HepG2 (cell line): ENCODE data around the gene WNT7A. TPM values are rescaled to one million over a fixed set of nuclear protein-coding genes. Genes with fewer than 3 reads are reported as not detected.
A peak's percentile ranks its signal among the peaks of the same experiment; 100 is the strongest.

Experiments
- ATAC-seq: fragments of 200-7000 bp; cut with Tn5 transposase; 3 replicates; pipeline ENCODE4 v1.9.1; 2020; ENCODE audit warnings: mild to moderate bottlenecking, moderate library complexity
- BruUV-seq: library from RNA; stranded (reverse); fragments of 400-500 nt; replicated peaks from 2 replicates; lab custom pipeline; 2021; lab: Mats Ljungman, UMichigan
- CTCF ChIA-PET: fragments of 300-600 bp; formaldehyde crosslinking; extraction: SDS; loops from one replicate; lab custom pipeline; 2021; ENCODE audit warnings: low total read pairs, inconsistent platforms, low intra/inter-chr PET ratio; lab: Yijun Ruan, JAX
- POLR2A ChIA-PET: fragments of 350-600 bp; sonication (Branson Sonifier 250); formaldehyde crosslinking; loops from one replicate; lab custom pipeline; 2020; ENCODE audit warnings: antibody characterized with exemption, inconsistent platforms; lab: Yijun Ruan, JAX
- DNase-seq: peaks from one replicate; pipeline ENCODE4 v3.0.0-alpha.2; 2015; ENCODE audit warnings: low spot score
- FAIRE-seq: peaks from 3 replicates; lab custom pipeline; 2011; peaks lifted over from hg19 to GRCh38; lab: Jason Lieb, UNC
- H2AFZ ChIP-seq: one replicate; pipeline ENCODE4 v1.6.1; 2011; ENCODE audit warnings: low read length, inconsistent platforms
- H3K27ac ChIP-seq: fragments of 300-600 bp; 3 replicates; pipeline ENCODE4 v1.8.0; 2011; ENCODE audit warnings: mixed run types, mild to moderate bottlenecking, mixed read lengths, low read length, inconsistent platforms; ENCODE audit not compliant: insufficient read depth; ENCODE audit errors: extremely low read length
- H3K27me3 ChIP-seq, 2 experiments: fragments of 200-600 bp in 1 of 2; 2 replicates in 1 of 2; 3 replicates in 1 of 2; pipeline versions ENCODE4 v1.6.0 to v1.8.0; 2011; ENCODE audit warnings: low read length in 2 of 2, mild to moderate bottlenecking in 2 of 2, moderate library complexity in 2 of 2, inconsistent platforms in 1 of 2; ENCODE audit not compliant: insufficient read depth in 2 of 2, control insufficient read depth in 1 of 2
- H3K36me3 ChIP-seq, 2 experiments: fragments of 200-600 bp in 1 of 2; replicated peaks in 1 of 2; 2 replicates in 1 of 2; 3 replicates in 1 of 2; pipeline versions ENCODE4 v1.5.1 to v1.8.0; 2011; ENCODE audit warnings: low read length in 2 of 2, inconsistent platforms in 1 of 2; ENCODE audit not compliant: insufficient read depth in 2 of 2, control insufficient read depth in 1 of 2
- H3K4me1 ChIP-seq: 2 replicates; pipeline ENCODE4 v1.5.1; 2012; ENCODE audit warnings: low read length, inconsistent platforms; ENCODE audit not compliant: insufficient read depth
- H3K4me2 ChIP-seq: 2 replicates; pipeline ENCODE4 v1.6.0; 2011; ENCODE audit warnings: low read depth, low read length, inconsistent platforms
- H3K4me3 ChIP-seq, 3 experiments: fragments of 200-600 bp in 1 of 3; sonication (generic), shearing (Covaris generic) in 1 of 3; replicated peaks in 1 of 3; 2 replicates each; pipeline ENCODE4 v1.5.1; 2011 to 2016; ENCODE audit warnings: low read length in 3 of 3, inconsistent platforms in 2 of 3, low read depth in 2 of 3, mild to moderate bottlenecking in 2 of 3, control low read depth in 1 of 3, mixed read lengths in 1 of 3; ENCODE audit not compliant: insufficient read depth in 1 of 3
- H3K79me2 ChIP-seq: one replicate; pipeline ENCODE4 v1.6.1; 2011; ENCODE audit warnings: low read length, inconsistent platforms; ENCODE audit not compliant: insufficient read depth
- H3K9ac ChIP-seq: 2 replicates; pipeline ENCODE4 v1.6.0; 2011; ENCODE audit warnings: mild to moderate bottlenecking, low read depth, low read length, inconsistent platforms; ENCODE audit not compliant: insufficient read depth
- H3K9me3 ChIP-seq: 2 replicates; pipeline ENCODE4 v1.5.1; 2012; ENCODE audit warnings: mild to moderate bottlenecking, low read length
- H4K20me1 ChIP-seq: 2 replicates; pipeline ENCODE4 v1.6.0; 2011; ENCODE audit warnings: inconsistent platforms, mild to moderate bottlenecking, low read length, moderate library complexity; ENCODE audit not compliant: insufficient read depth
- CC2D1A ChIP-seq: sonication (generic); formaldehyde crosslinking; IDR thresholded peaks from 2 replicates; pipeline ENCODE4 v1.8.1; 2023; ENCODE audit warnings: mild to moderate bottlenecking, missing genetic modification reagents
- MNT ChIP-seq: fragments of 450-650 bp; IDR thresholded peaks from 2 replicates; pipeline ENCODE4 v1.6.1; 2016
- MTA3 ChIP-seq: sonication (generic); formaldehyde crosslinking; IDR thresholded peaks from 2 replicates; pipeline ENCODE4 v1.4.0; 2020; ENCODE audit warnings: missing genetic modification reagents
- SNRNP70 ChIP-seq: fragments of 200-400 bp; formaldehyde crosslinking; IDR thresholded peaks from 2 replicates; pipeline ENCODE4 v1.6.1; 2017; ENCODE audit warnings: mild to moderate bottlenecking, low read depth, low read length, moderate library complexity
- ZNF230 ChIP-seq: sonication (generic); formaldehyde crosslinking; IDR thresholded peaks from 2 replicates; pipeline ENCODE4 v1.4.0; 2020; ENCODE audit warnings: mild to moderate bottlenecking, missing genetic modification reagents
- ZNF350 ChIP-seq: sonication (generic); formaldehyde crosslinking; IDR thresholded peaks from 2 replicates; pipeline ENCODE4 v1.4.0; 2020; ENCODE audit warnings: mild to moderate bottlenecking, low read depth, missing genetic modification reagents, borderline replicate concordance
- whole genome bisulfite sequencing: methylation state at CpG from one replicate; pipeline ENCODE4 v1.1.6; 2017; ENCODE audit warnings: low lambda C conversion rate; 5-methylcytosine and 5-hydroxymethylcytosine counted together
- in situ Hi-C: cut with HindIII; loops from 2 replicates; pipeline ENCODE4 v1.10.0; 2017; ENCODE audit warnings: low pct_unique_long_range_greater_than_20kb; ENCODE audit not compliant: extremely low pct_ligation_motif_present
- intact Hi-C: fragments of 100-400 bp; cut with micrococcal nuclease; formaldehyde crosslinking; loops from one replicate; pipeline ENCODE4 v1.10.0; 2022; ENCODE audit not compliant: unreplicated experiment
- polyA plus RNA-seq, 8 experiments: library from polyadenylated mRNA; depleted of rRNA in 3 of 8; stranded (reverse) in 7 of 8; unstranded in 1 of 8; fragments of >200 nt; fragmentation: Illumina TruSeq in 4 of 8; extraction: Trizol in 4 of 8; gene quantifications; 2 replicates each; pipeline versions ENCODE4 v1.2.1 to v1.2.3, GENCODE V29; 2011 to 2016; ENCODE audit warnings: low read depth in 4 of 8, missing spikeins in 1 of 8, mixed read lengths in 1 of 8; ENCODE audit not compliant: insufficient read depth in 1 of 8
- total RNA-seq, 5 experiments: library from RNA; depleted of rRNA; stranded (reverse); fragments of >200 nt; fragmentation: Illumina TruSeq; extraction: Trizol; gene quantifications; 2 replicates each; pipeline ENCODE4 v1.2.3, GENCODE V29; 2016; ENCODE audit warnings: low read depth in 1 of 5

The WNT7A gene
- total and polyA plus RNA-seq, 2 of the 13 experiments (the other 11 are each of a cell fraction or from before 2014, with no cell fraction given), result not detected

GRCh38 chr3:13853978-13854296 is 25.9 kb downstream of the WNT7A start:
- Histone ChIP-seq H3K9me3 (no peaks in the 10 kb centered on the region), H3K27me3 (peaks cover 1 to 44% of the 10 kb centered on the region in 2 experiments; a peak in 4 of 5 replicates), H3K9ac (no peak overlapping the region), H4K20me1 (peaks cover 1% of the 10 kb centered on the region; the same call in 1 of the 2 replicates), H3K4me1 (no peaks in the 10 kb centered on the region), H3K36me3 (no peaks in the 10 kb centered on the region), H2AFZ (no peak overlapping the region), H3K27ac (no peak overlapping the region), H3K4me3 (no peak overlapping the region), H3K4me2 (no peak overlapping the region), H3K79me2 (no peaks in the 10 kb centered on the region)
- DNase-seq (no peak), ATAC-seq (no peak), FAIRE-seq (no peak)
- in situ Hi-C loops, result no loop called here
- no TSS peak for BruUV-seq
- ChIA-PET POLR2A (no interaction called here), CTCF (no interaction called here)
- intact Hi-C loops, result no loop called here
- TF ChIP-seq ZNF230 (CRISPR knock-in tag), result no peak
- TF ChIP-seq SNRNP70, result no peak
- TF ChIP-seq CC2D1A (CRISPR knock-in tag), result no peak
- 25% methylated on average over 1 of the region's 1 CpG for WGBS

- intact Hi-C loops, result no loop called here
- H3K4me1 ChIP-seq, result no peaks in the 10 kb centered on the region
- TF ChIP-seq MNT (peak; percentile 84), MTA3 (CRISPR knock-in tag) (no peak), ZNF350 (CRISPR knock-in tag) (no peak)
- ChIA-PET CTCF (no interaction called here), POLR2A (no interaction called here)
- 7% methylated on average over 11 of the region's 11 CpGs for WGBS
- no TSS peak for BruUV-seq
- in situ Hi-C loops, result no loop called here
- peaks cover 3% of the 10 kb centered on the region; the same call in 1 of the 2 replicates for H4K20me1 ChIP-seq
- peaks cover 1 to 48% of the 10 kb centered on the region in 2 experiments; a peak in 4 of 5 replicates for H3K27me3 ChIP-seq
- no peaks in the 10 kb centered on the region for H3K79me2 ChIP-seq
- no peak overlapping the region for H3K27ac ChIP-seq
- no peak overlapping the region for H3K4me3 ChIP-seq
- H3K9ac ChIP-seq, result no peak overlapping the region
- no peak overlapping the region for H3K4me2 ChIP-seq
- ATAC-seq, result 0 out of 3 replicates have a peak, but pooled peaks have one; percentile 13
- H3K9me3 ChIP-seq, result no peaks in the 10 kb centered on the region
- H2AFZ ChIP-seq, result no peak overlapping the region
- H3K36me3 ChIP-seq, result no peaks in the 10 kb centered on the region
- FAIRE-seq, result no peak
- no peak for DNase-seq
These were observed 26.5 kb downstream of the WNT7A start for GRCh38 chr3:13853256-13853977.
